NCI-H82 treated with DMSO at 0.1 percent for 48 hours (cell line): ENCODE data around the gene SDSL.

ENCODE experiments used
- DNase-seq: peaks from one replicate; lab custom pipeline; 2025; ENCODE audit not compliant: unreplicated experiment; lab: John Stamatoyannopoulos, UW

The SDSL gene

GRCh38 chr12:113422030-113422885, at the start of gene SDSL:
SDSL (plus strand) TSS chr12:113422380; CDS start chr12:113427983, 5,603 bp downstream.
- peak; percentile 9 for DNase-seq

GRCh38 chr12:113373440-113373839, 48.7 kb upstream of the SDSL start:
- DNase-seq, result no peak

- no peak for DNase-seq
Measured at GRCh38 chr12:113373969-113374368, 48.2 kb upstream of the SDSL start.

GRCh38 chr12:113374823-113375428, 47.3 kb upstream of the SDSL start:
- DNase-seq, result no peak

DNA sequence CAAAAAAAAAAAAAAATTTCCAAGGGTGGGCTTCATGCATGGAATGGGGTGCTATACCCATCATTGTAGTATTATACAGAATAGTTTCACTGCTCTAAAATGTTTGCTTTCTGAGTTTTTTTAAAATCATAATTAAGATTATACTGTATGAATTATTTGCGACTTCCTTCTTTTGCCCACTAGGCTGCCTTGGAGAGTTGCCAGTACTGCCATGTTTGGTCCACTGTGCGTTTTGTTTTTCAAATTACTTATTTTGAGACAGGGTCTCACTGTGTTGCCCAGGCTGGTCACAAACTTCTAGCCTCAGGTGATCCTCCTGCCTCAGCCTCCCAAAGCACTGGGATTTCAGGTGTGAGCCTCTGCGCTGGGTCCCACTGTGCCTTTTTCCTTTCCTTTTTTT, 43.9 kb upstream of the SDSL start:
- DNase-seq, result no peak

DNA sequence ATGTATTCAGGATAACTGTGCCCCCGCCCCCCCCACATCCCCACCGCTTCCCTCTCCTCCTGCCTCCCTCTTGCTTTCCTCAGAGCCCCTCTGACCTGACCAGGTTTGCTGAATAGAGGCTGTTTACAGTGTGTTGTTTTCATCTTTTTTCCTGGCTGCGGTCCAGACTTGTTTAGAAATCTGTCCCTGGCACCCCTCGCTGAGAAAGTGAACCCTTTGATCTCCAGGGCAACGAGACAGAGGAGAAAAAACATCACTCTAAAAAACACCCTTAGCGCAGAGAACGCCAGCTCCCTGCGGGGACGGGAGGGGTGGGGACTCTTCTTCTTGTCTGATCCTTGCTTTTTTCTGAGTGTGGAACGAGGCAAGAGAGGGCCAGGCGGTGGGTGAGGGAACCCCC, 41.0 kb upstream of the SDSL start:
- no peak for DNase-seq

DNA sequence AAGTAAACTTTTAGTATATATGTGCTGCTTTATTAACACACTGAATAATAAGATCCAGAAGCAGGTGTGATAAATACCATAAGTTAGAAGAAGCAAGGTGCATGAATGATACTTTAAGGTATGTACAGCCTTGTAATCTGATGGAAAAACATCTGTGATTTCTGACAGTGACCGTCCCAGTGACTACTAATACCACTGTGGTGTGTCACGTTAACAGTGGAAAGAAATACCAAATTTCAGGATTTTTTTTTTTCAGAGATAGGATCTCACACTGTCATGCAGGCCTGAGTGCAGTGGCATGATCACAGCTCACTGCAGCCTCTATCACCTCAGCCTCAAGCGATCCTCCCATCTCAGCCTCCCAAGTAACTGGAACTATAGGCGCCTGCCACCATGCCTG, 40.0 kb upstream of the SDSL start:
- no peak for DNase-seq

GRCh38 chr12:113384778-113385177, 37.4 kb upstream of the SDSL start:
- DNase-seq, result no peak

- no peak for DNase-seq
Measured at GRCh38 chr12:113385282-113385882, 36.8 kb upstream of the SDSL start.

DNA sequence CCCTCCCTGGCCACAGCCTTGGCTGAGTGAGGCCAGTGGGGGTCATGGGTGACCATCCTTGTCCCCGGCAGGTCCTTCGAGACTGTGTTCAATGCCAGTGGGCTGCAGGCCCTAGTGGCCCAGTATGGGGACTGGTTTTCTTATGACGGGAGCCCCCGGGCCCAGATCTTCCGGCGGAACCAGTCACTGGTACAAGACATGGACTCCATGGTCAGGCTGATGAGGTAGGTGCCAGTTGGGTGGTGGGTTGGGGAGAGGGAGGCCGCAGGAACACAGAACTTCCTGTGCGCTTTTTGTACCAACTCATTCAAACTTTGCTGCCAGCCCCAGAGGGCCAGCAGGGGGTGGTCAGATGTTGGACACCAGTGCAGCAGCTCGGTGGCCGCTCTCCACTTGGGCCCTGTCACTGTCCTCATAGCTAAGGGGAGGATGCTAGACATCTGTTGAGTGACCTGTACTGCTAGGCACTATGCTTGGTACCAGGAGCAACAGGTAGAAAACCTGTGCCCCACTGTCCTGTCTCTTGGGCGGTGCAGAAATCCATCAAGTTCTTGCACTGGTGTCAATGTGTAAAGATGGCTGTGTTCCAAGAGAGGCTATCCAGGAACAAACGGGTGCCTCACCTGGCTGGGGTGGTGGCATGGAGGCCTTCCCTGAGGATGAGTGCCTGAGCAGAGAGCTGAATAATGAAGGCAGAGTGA, 35.2 kb upstream of the SDSL start:
- DNase-seq, result no peak

DNA sequence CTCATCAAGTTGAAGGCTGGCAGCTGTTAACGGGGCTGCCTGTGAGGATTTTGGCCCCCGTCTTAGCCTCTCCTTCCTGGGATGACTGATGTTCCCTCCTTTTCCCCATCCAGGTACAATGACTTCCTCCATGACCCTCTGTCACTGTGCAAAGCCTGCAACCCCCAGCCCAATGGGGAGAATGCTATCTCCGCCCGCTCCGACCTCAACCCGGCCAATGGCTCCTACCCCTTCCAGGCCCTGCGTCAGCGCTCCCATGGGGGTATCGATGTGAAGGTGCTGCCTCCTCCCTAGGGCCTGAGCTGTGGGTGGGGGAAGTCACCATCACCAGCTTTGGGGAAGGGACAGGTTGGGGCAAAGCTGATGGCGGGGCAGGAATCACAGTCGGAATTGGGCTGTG, 34.5 kb upstream of the SDSL start:
- DNase-seq, result no peak

GRCh38 chr12:113388351-113388750, 33.8 kb upstream of the SDSL start:
- no peak for DNase-seq

DNA sequence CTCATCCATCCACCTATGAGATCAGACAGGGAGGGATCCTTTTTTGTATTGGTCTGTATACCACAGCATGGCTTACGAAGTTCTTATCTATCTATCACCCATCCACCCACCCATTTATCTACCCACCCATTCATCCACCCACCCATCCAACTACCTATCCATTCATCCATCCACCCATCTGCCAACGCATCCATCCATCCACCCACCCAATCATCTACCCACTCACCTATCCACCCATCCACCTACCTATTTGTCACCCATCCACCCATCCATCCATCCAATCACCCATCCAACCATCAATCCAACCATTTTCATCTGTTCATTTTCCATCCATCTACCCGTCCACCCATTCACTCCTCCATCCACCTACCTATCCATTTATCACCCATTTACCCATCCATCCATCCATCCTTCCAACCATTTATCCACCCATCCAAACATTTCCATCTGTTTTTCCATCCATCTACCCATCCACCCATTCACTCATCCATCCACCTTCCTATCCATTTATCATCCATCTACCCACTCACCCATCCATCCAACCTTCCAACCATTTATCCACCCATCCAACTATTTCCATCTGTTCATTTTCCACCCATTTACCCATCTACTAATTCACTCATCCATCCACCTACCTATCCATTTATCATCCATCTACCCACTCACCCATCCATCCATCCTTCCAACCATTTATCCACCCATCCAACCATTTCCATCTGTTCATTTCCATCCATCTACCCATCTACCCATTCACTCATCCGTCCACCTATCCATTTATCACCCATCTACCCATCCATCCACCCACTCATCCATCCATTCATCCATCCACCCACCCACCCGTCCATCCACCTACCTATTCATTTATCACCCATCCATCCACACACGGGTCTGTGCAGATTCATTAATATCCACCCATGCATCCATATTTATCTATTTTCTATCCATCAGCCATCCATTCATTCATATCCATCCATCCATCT, 31.8 kb upstream of the SDSL start:
- DNase-seq, result no peak

GRCh38 chr12:113391145-113391544, 31.0 kb upstream of the SDSL start:
- DNase-seq, result no peak

DNA sequence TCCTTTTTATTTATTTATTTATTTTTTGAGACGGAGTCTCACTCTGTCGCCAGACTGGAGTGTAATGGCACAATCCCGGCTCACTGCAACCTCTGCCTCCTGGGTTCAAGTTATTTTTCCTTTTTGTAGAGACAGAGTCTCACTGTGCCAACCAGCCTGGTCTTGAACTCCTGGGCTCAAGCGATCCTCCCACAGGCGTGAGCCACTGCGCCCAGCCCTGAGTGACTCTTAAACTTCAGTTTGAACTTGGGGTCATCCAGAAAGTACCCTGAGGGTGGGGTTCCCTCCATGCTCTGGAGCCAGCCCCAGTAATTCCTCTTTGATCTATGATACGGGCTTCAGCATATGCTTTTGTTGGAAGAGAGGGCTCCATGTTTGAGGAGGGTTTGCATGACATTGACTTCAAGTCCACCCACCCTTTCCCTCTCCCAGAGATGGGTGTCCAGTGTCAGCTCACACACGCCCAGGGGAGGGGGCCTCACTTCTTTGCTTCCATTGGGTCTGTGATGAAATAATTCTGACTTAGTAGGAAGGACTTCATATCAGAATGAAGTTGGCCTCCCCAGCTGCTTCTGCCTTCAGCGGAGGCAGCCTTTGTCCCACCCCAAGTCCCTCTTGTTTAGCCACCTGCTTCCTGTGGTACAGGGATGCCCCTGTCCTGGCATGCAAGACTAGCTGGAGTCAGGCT, 30.4 kb upstream of the SDSL start:
- no peak for DNase-seq

- DNase-seq, result no peak
Measured at GRCh38 chr12:113392520-113392919, 29.7 kb upstream of the SDSL start.

DNA sequence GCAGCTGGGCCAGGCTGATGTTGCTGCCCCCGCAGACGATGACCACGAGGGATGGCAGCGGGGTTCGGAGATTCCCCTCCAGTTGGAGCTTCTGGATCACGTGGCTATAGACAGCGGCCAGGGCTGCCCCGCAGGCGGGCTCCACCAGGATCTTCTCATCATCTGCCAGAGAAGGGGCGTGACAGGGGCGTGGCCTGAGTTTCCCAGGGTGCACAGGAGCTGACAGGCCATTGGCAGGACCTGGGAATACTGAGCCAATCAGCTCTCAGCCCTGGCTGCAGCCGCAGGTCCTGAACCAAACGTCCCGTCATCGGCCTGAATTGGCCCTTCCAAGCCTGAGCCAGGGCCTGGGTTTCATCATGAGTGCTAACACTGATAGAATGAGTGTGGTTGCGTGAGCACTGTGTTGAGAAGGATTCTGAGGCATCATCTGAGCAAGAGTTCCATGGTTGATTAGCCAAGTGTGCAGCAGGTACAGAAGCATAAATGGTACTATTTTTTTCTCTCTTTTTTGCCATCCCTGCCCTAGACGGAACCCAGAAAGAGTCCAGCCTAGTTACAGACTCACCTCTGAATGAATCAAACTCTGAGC, 29.1 kb upstream of the SDSL start:
- DNase-seq, result peak; percentile 2

- no peak for DNase-seq
Measured at GRCh38 chr12:113393749-113394148, 28.4 kb upstream of the SDSL start.

GRCh38 chr12:113395119-113395518, 27.1 kb upstream of the SDSL start:
- DNase-seq, result no peak
